Heart right ventricle (tissue), 16 donors: ENCODE measurements around the gene MYO1C. TPM values are rescaled to one million over a fixed set of nuclear protein-coding genes. Genes with fewer than 3 reads are reported as not detected.
A peak's percentile ranks its signal among the peaks of the same experiment; 100 is the strongest.
"Not testable (repeated sequence)": the region's sequence is repeated elsewhere in the genome, so short reads cannot be mapped to it uniquely, and the experiment has no call there.

Experiments used
- ATAC-seq, 8 donors: fragments of 200-7000 bp; cut with Tn5 transposase; one replicate each; pipeline ENCODE4 v1.9.1; 2020; ENCODE audit warnings: mild to moderate bottlenecking in 8 of 8, moderate library complexity in 8 of 8, moderate number of reproducible peaks in 1 of 8
- DNase-seq, 2 donors: peaks; one replicate each; pipeline ENCODE4 v3.0.0-alpha.2; 2020
- H3K27ac ChIP-seq, 10 donors: fragments of 200-600 bp; sonication (generic) in 2 of 10; one replicate each; pipeline versions ENCODE4 v1.5.0 to v1.8.0; 2020 to 2022; ENCODE audit warnings: mild to moderate bottlenecking in 3 of 10
- H3K27me3 ChIP-seq, 7 donors: fragments of 200-600 bp; one replicate each; pipeline ENCODE4 v1.8.0; 2021 to 2022; ENCODE audit warnings: mild to moderate bottlenecking in 2 of 7
- H3K36me3 ChIP-seq, 9 donors: fragments of 200-600 bp; sonication (generic) in 1 of 9; one replicate each; pipeline versions ENCODE4 v1.5.0 to v1.8.0; 2020 to 2022; ENCODE audit warnings: mild to moderate bottlenecking in 2 of 9
- H3K4me1 ChIP-seq, 9 donors: fragments of 200-600 bp; sonication (generic) in 1 of 9; one replicate each; pipeline versions ENCODE4 v1.5.0 to v1.8.0; 2020 to 2022; ENCODE audit warnings: mild to moderate bottlenecking in 4 of 9
- H3K4me3 ChIP-seq, 10 donors: fragments of 200-600 bp; sonication (generic) in 2 of 10; one replicate each; pipeline versions ENCODE4 v1.5.0 to v1.8.0; 2020 to 2022; ENCODE audit warnings: mild to moderate bottlenecking in 7 of 10, moderate library complexity in 2 of 10
- H3K9me3 ChIP-seq, 11 donors: fragments of 200-600 bp in 10 of 11; sonication (generic) in 2 of 11; one replicate each; pipeline versions ENCODE4 v1.5.0 to v1.8.0; 2013 to 2022; ENCODE audit warnings: mild to moderate bottlenecking in 2 of 11, control low read depth in 1 of 11, moderate library complexity in 1 of 11
- WGBS, 2 donors: extraction: QIAGEN DNeasy Blood & Tissue Kit; methylation state at CpG; one replicate each; pipeline ENCODE4 v1.1.7; 2013; ENCODE audit warnings: inconsistent platforms in 1 of 2; 5-methylcytosine and 5-hydroxymethylcytosine counted together
- intact Hi-C, 10 donors: fragments of 100-400 bp; cut with DNase I; formaldehyde crosslinking; loops; one replicate each; pipeline versions ENCODE4 v1.11.1 to v1.14.2; 2022
- polyA plus RNA-seq, 2 donors: library from polyadenylated mRNA; stranded (reverse); fragments of 200-250 nt; gene quantifications; one replicate each; pipeline ENCODE4 v1.2.3, GENCODE V29; 2013
- total RNA-seq, 10 donors: library from RNA; stranded (reverse); fragmentation: NEBNext Ultra II Directional in 3 of 10; extraction: Animal tissue kit (Norgen Biotek cat#: 25700) in 3 of 10; gene quantifications; one replicate each; pipeline versions ENCODE4 v1.2.1 to v1.2.4, GENCODE V29; 2021 to 2023
- TF ChIP-seq, protein P1 (sequence below), 9 donors: fragments of 200-600 bp; sonication (generic) in 2 of 9; IDR thresholded peaks; one replicate each; pipeline versions ENCODE4 v1.5.0 to v1.8.0; 2021 to 2022; ENCODE audit warnings: antibody characterized with exemption in 9 of 9, mild to moderate bottlenecking in 5 of 9, moderate library complexity in 1 of 9
- donor health status: Arrhythmogenic right ventricular cardiomyopathy.
- donor health status: ischemic (EF 13 %, LVEDD 7.1; RV severe dilation, severe dysfunction).
- donor health status: healthy with polysubstance abuse.
- donor health status: DM: no; HTN: yes; CAD: no.
- donor health status: DM: no; HTN: no; CAD: no.
- donor health status: ischemic (EF 25% LVEDD 6.9; RV normal size, moderate dysfunction).
- donor health status: ischemic (EF 25% LVEDD 5.7; RV mildly dilated, moderate dysfunction).
- donor health status: healthy.
- donor health status: DM: yes; HTN: yes; CAD: no.
- donor health status: Ischemic cardiomyopathy.
- donor health status: ischemic (EF 35%, LVEDD 5.7; RV mildly dilated, moderate dysfunction).
- donor health status: nonischemic (EF 11% LVEDD 7.7; RV severe dilation, severe dysfunction).
- donor health status: DM: yes; HTN: yes; CAD: no.
- donor health status: PGD.
- donor health status: ischemic (EF 29% LVEDD 5.4; RV normal size, mild dysfunction).
- donor health status: nonischemic (EF 23%, LVEDD 6.1; RV moderate dilation, normal function).

The MYO1C gene
- total and polyA plus RNA-seq, 12 donors: 101 to 229 (median 169) TPM

DNA sequence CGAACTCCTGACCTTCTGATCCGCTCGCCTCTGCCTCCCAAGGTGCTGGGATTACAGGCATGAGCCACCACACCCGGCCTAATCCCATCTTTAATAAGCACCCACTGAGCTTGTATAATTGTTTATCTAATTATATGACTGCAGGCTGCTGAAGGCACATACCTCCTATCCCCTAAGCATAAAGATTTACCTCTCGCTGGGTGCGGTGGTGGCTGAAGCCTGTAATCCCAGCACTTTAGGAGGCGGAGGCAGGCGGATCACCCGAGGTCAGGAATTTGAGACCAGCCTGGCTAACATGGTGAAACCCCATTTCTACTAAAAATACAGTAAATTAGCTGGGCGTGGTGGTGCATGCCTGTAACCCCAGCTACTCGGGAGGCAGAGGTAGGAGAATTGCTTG lies 72.3 kb downstream of the MYO1C start:
- H3K27ac ChIP-seq: no peak overlapping the region
- H3K9me3 ChIP-seq: no peaks in the 10 kb centered on the region
- intact Hi-C loops: no loop called here
- no peak overlapping the region for H3K4me3 ChIP-seq
- ATAC-seq (no peak), DNase-seq (no peak)
- TF ChIP-seq, protein P1, sequence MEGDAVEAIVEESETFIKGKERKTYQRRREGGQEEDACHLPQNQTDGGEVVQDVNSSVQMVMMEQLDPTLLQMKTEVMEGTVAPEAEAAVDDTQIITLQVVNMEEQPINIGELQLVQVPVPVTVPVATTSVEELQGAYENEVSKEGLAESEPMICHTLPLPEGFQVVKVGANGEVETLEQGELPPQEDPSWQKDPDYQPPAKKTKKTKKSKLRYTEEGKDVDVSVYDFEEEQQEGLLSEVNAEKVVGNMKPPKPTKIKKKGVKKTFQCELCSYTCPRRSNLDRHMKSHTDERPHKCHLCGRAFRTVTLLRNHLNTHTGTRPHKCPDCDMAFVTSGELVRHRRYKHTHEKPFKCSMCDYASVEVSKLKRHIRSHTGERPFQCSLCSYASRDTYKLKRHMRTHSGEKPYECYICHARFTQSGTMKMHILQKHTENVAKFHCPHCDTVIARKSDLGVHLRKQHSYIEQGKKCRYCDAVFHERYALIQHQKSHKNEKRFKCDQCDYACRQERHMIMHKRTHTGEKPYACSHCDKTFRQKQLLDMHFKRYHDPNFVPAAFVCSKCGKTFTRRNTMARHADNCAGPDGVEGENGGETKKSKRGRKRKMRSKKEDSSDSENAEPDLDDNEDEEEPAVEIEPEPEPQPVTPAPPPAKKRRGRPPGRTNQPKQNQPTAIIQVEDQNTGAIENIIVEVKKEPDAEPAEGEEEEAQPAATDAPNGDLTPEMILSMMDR (IDR thresholded peaks at IDR 0.05): no peak
- no peaks in the 10 kb centered on the region for H3K27me3 ChIP-seq
- 96 to 97% methylated on average over 11 of the region's 11 CpGs for WGBS, 2 donors
- peaks cover 0 to 83% (median 19%) of the 10 kb centered on the region in 9 donors for H3K36me3 ChIP-seq
- peaks cover 5 to 33% (median 20%) of the 10 kb centered on the region in 9 donors for H3K4me1 ChIP-seq

DNA sequence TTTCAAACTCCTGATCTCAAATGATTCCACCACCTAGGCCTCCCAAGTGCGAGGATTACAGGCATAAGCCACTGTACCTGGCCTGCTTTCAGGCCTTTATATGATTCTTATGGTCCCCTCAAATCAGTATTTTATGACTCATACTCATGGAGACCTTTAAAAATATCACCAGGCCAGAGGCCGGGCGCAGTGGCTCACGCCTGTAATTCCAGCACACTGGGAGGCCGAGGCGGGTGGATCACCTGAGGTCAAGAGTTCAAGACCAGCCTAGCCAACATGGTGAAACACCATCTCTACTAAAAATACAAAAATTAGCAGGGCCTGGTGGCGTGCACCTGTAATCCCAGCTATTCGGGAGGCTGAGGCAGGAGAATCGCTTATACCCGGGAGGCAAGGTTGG lies 74.0 kb downstream of the MYO1C start:
- H3K27me3 ChIP-seq, H3K27ac ChIP-seq, H3K9me3 ChIP-seq, DNase-seq, ATAC-seq, H3K4me3 ChIP-seq: not testable (repeated sequence)
- Histone ChIP-seq H3K36me3 (peaks cover 0 to 67% (median 18%) of the 10 kb centered on the region in 9 donors), H3K4me1 (peaks cover 8 to 33% (median 20%) of the 10 kb centered on the region in 9 donors)
- intact Hi-C loops: loop anchor here in 1 of 10 donors (5.0 kb wide), 1 partner anchor 104 kb away; no protein-coding TSS in a partner anchor
- 96% methylated on average over 10 of the region's 10 CpGs for WGBS, 2 donors

DNA sequence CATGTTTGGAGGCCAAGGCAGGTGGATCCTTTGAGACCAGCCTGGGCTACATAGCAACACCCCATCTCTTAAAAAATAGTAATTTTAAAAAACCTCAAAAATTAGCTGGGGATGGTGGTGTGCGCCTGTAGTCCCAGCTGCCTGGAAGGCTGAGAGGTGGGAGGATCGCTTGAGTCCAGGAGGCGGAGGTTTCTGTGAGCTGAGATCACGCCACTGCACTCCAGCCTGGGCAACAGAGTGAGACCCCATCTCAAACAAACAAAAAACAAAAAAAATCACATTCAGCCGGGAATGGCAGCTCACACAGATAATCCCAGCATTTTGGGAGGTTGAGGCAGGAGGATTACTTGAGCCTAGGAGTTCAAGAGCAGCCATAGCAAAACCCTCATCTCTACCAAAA lies 76.1 kb downstream of the MYO1C start:
- DNase-seq (no peak), ATAC-seq (no peak)
- 94 to 96% methylated on average over 5 of the region's 5 CpGs for WGBS, 2 donors
- intact Hi-C loops: loop anchor here in 1 of 10 donors (5.0 kb wide), 1 partner anchor 106 kb away; no protein-coding TSS in a partner anchor
- TF ChIP-seq, protein P1 (IDR thresholded peaks at IDR 0.05): no peak
- H3K4me1 ChIP-seq: peaks cover 0 to 28% (median 25%) of the 10 kb centered on the region in 9 donors
- H3K9me3 ChIP-seq: peaks cover 0 to 9% (median 0%) of the 10 kb centered on the region in 11 donors
- H3K4me3 ChIP-seq: no peak overlapping the region
- peaks cover 0 to 47% (median 8%) of the 10 kb centered on the region in 9 donors for H3K36me3 ChIP-seq
- H3K27me3 ChIP-seq: no peaks in the 10 kb centered on the region
- H3K27ac ChIP-seq: no peak overlapping the region

DNA sequence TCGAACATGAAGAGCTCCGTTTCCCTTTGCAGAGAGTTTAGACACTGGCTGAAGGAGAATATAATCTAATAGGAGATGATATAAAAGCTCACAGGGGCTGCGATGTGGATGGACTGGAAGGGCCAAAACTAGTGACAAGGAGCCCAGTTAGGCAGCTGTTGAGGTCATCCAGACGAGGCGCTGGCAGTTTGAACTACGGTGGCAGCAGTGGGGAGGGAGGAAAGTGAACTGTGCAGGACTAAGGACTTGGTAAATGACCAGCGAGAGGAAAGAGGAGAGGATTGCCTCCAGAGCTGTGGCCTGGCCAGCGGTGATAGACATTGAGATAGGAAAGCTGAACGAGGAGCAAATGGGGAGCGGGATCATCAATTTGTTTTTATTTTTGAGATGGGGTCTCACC lies 77.9 kb downstream of the MYO1C start:
- peak in 4 of 8 donors; percentile 9 to 24 (median 18) for ATAC-seq

More for the DNA sequence above, 77.9 kb downstream of the MYO1C start:
- Histone ChIP-seq H3K9me3 (peaks cover 0 to 9% (median 0%) of the 10 kb centered on the region in 11 donors), H3K4me3 (no peak overlapping the region), H3K27me3 (no peaks in the 10 kb centered on the region), H3K36me3 (peaks cover 0 to 29% (median 1%) of the 10 kb centered on the region in 9 donors), H3K27ac (peak overlapping the region in 6 of 10 donors; percentile 2 to 60 (median 35)), H3K4me1 (peaks cover 0 to 28% (median 25%) of the 10 kb centered on the region in 9 donors)
- intact Hi-C loops: loop anchor here in 1 of 10 donors (5.0 kb wide), 1 partner anchor 108 kb away; no protein-coding TSS in a partner anchor
- DNase-seq: no peak
- 69 to 71% methylated on average over 10 of the region's 10 CpGs for WGBS, 2 donors
- TF ChIP-seq, protein P1 (IDR thresholded peaks at IDR 0.05): no peak

Other genes starting within 250 kb of the MYO1C start
- under 1 TPM in 2 of 10 donors, not detected in 8; 0.30 to 0.37 TPM for gene BHLHA9, start 222.2 kb downstream of the MYO1C start, total RNA-seq
- gene BHLHA9, start 222.2 kb downstream of the MYO1C start, polyA plus RNA-seq: not detected
- gene TRARG1, start 213.0 kb downstream of the MYO1C start, total RNA-seq: 1 to 10 TPM in 5 of 10 donors, under 1 TPM in 4, not detected in 1; 0.12 to 9.2 (median 1.1) TPM
- 1 to 10 TPM; 2.0 to 3.4 TPM for gene TRARG1, start 213.0 kb downstream of the MYO1C start, polyA plus RNA-seq
- 100 to 1,000 TPM; 600 to 791 (median 620) TPM for gene YWHAE, start 92.5 kb downstream of the MYO1C start, total RNA-seq
- 100 to 1,000 TPM; 478 to 505 TPM for gene YWHAE, start 92.5 kb downstream of the MYO1C start, polyA plus RNA-seq
- gene CRK, start 36.5 kb downstream of the MYO1C start, total RNA-seq: 10 to 100 TPM; 30.4 to 47.5 (median 37.9) TPM
- gene CRK, start 36.5 kb downstream of the MYO1C start, polyA plus RNA-seq: 10 to 100 TPM; 22.2 to 29.4 TPM
- 10 to 100 TPM; 26.8 to 41.2 (median 32.7) TPM for gene INPP5K, start 23.9 kb upstream of the MYO1C start, total RNA-seq
- 10 to 100 TPM; 38.6 to 45.5 TPM for gene INPP5K, start 23.9 kb upstream of the MYO1C start, polyA plus RNA-seq
- gene PITPNA, start 70.1 kb upstream of the MYO1C start, total RNA-seq: 10 to 100 TPM; 39.5 to 61.0 (median 50.6) TPM
- 10 to 100 TPM in 1 of 2 donors, 1 to 10 TPM in 1; 8.0 to 36.9 TPM for gene PITPNA, start 70.1 kb upstream of the MYO1C start, polyA plus RNA-seq
- gene SLC43A2, start 136.1 kb upstream of the MYO1C start, total RNA-seq: 10 to 100 TPM in 1 of 10 donors, 1 to 10 TPM in 9; 4.1 to 16.4 (median 7.0) TPM
- gene SLC43A2, start 136.1 kb upstream of the MYO1C start, polyA plus RNA-seq: 1 to 10 TPM; 1.6 to 3.9 TPM
- 10 to 100 TPM in 7 of 10 donors, 1 to 10 TPM in 3; 7.6 to 18.8 (median 13.2) TPM for gene SCARF1, start 153.0 kb upstream of the MYO1C start, total RNA-seq
- gene SCARF1, start 153.0 kb upstream of the MYO1C start, polyA plus RNA-seq: 10 to 100 TPM; 10.2 to 22.6 TPM
- 10 to 100 TPM; 54.0 to 87.8 (median 63.2) TPM for gene RILP, start 157.2 kb upstream of the MYO1C start, total RNA-seq
- gene RILP, start 157.2 kb upstream of the MYO1C start, polyA plus RNA-seq: 100 to 1,000 TPM in 1 of 2 donors, 10 to 100 TPM in 1; 47.5 to 152 TPM
- 100 to 1,000 TPM; 137 to 205 (median 179) TPM for gene PRPF8, start 192.2 kb upstream of the MYO1C start, total RNA-seq
- 100 to 1,000 TPM in 1 of 2 donors, 10 to 100 TPM in 1; 79.1 to 107 TPM for gene PRPF8, start 192.2 kb upstream of the MYO1C start, polyA plus RNA-seq
- gene TLCD2, start 217.7 kb upstream of the MYO1C start, total RNA-seq: 1 to 10 TPM in 9 of 10 donors, under 1 TPM in 1; 0.96 to 6.0 (median 1.9) TPM
- gene TLCD2, start 217.7 kb upstream of the MYO1C start, polyA plus RNA-seq: 1 to 10 TPM; 1.6 to 3.2 TPM
- 10 to 100 TPM in 4 of 10 donors, 1 to 10 TPM in 6; 7.7 to 16.9 (median 9.2) TPM for gene WDR81, start 232.0 kb upstream of the MYO1C start, total RNA-seq
- 10 to 100 TPM in 1 of 2 donors, 1 to 10 TPM in 1; 8.5 to 14.9 TPM for gene WDR81, start 232.0 kb upstream of the MYO1C start, polyA plus RNA-seq